ENCODE measurements around the gene SLC18A3.

The SLC18A3 gene

DNA sequence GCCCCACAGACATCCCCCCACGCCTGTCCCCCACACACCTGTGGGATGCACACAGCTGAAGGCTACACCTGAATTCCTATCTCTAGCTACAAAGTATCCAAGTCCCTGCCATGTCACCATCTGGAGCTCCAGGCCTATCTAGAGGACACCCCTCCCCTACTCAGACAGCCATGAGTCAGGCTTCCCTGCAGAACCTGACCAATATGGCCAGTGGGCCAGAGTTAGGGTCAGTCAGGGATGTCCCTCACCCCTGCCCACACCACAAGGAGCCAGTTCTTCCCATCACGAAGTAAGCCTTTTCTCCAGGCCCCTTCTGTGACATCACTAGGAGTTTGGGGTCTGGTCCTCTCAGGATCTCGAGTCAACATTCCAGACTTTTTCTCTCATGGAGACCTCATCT, 10.6 kb upstream of the SLC18A3 start:
- TF ChIP-seq, protein P1, sequence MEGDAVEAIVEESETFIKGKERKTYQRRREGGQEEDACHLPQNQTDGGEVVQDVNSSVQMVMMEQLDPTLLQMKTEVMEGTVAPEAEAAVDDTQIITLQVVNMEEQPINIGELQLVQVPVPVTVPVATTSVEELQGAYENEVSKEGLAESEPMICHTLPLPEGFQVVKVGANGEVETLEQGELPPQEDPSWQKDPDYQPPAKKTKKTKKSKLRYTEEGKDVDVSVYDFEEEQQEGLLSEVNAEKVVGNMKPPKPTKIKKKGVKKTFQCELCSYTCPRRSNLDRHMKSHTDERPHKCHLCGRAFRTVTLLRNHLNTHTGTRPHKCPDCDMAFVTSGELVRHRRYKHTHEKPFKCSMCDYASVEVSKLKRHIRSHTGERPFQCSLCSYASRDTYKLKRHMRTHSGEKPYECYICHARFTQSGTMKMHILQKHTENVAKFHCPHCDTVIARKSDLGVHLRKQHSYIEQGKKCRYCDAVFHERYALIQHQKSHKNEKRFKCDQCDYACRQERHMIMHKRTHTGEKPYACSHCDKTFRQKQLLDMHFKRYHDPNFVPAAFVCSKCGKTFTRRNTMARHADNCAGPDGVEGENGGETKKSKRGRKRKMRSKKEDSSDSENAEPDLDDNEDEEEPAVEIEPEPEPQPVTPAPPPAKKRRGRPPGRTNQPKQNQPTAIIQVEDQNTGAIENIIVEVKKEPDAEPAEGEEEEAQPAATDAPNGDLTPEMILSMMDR (IDR thresholded peaks at IDR 0.05): no peak
- TF ChIP-seq ZFX (IDR thresholded peaks at IDR 0.05; ENCODE audit: borderline replicate concordance): no peak
- no peak overlapping the region for H3K27ac ChIP-seq

DNA sequence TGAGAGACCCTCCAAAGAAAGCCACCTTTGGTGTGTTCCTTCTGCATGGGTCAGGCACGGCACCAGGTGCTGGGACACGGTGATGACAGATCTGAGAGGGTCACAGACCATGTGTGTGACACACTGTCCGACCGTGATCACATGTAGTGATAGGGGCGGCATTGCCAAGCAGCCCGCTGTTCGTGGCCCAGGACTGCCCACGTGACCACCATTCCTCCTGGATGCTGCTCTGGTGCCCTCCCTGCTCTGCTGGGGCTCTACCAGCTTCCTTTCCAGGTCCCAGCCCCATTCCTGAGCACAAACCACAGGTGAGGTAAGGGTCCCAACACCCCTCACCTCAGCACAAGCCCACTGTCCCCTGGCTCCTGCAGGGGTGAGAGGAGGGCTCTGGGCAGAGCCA, 10.1 kb upstream of the SLC18A3 start:
- TF ChIP-seq ZFX (IDR thresholded peaks at IDR 0.05; ENCODE audit: borderline replicate concordance): no peak
- TF ChIP-seq, protein P1 (IDR thresholded peaks at IDR 0.05): no peak
- no peak overlapping the region for H3K27ac ChIP-seq

DNA sequence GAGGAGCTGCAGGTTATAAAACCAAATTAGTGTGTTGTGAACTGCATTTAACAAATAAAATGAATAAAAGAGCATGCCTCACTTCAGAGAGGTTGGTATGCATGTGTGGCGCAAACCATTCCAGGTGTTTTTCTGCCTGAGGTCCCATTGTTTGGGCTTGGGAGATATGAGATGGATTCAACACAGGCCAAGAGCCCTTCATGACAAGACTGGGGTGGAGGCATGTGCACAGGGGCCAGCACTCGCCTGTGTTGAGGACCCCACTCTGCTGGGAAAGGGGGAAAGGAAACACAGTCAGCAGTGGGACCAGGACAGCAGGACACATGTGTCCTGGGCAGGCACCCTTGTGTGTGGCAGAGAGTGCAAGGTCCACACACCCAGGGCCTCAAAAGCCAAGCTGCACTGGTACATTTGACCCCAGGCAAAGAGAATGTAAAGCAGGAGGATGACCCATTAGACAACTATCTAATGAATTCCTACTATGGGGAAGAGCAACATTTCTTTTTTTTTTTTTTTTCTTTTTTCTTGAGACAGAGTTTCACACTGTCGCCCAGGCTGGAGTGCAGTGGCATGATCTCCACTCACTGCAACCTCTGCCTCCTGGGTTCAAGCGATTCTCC, 9.2 kb upstream of the SLC18A3 start:
- no peak overlapping the region for H3K27ac ChIP-seq
- no peak for TF ChIP-seq ZFX (IDR thresholded peaks at IDR 0.05; ENCODE audit: borderline replicate concordance)
- TF ChIP-seq, protein P1 (IDR thresholded peaks at IDR 0.05): no peak

DNA sequence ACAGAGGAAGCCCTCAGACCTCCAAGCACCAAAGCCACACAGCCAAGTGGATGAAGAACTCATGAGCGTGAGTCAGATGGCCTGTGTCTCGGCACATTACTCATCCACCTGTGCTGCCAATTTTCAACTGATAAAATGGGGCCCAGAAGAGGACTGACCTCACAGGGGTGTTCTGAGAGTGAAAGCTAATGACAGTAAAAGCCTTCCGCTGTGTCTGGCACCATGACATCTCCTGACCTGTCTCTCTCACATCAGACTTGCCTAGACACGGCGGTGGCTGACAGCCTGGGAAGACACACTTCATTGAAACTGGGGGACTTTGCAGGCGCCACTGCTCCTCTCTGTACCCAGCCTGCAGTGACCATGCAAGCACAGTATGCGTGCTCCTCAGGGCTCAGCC, 8.3 kb upstream of the SLC18A3 start:
- TF ChIP-seq ZFX (IDR thresholded peaks at IDR 0.05; ENCODE audit: borderline replicate concordance): no peak
- TF ChIP-seq, protein P1 (IDR thresholded peaks at IDR 0.05): no peak
- H3K27ac ChIP-seq: no peak overlapping the region

DNA sequence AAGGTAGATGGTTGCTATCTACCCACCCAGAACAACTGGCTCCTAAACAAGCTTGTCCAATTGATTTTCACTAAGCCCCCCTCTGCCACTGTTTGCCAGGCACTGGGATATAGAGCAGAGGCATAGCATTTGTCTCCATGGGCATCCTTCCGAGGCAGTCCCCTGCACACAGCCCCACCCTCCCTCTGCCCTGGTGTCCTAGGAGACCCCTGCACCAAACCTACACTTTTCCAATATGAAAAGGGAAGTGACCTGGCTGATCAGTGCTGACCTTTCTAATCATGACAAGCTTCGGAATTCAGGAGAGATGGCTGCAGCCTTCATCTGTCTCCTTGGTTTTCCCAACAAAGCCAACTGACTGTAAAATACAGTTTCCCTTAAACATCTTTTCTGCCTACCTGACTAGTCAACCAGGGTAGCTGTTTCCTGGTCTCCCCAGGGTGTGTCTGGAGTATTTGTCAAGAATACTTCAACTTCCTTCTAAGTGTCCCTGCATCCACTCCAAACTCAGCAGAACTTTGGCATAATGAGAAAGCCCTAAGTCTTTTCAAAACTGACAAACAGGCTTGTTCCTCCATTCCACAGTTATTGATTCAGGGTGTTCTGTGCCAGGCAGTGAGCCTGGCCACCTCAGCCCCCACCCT, 7.6 kb upstream of the SLC18A3 start:
- H3K27ac ChIP-seq: no peak overlapping the region
- TF ChIP-seq ZFX (IDR thresholded peaks at IDR 0.05; ENCODE audit: borderline replicate concordance): no peak
- TF ChIP-seq, protein P1 (IDR thresholded peaks at IDR 0.05): no peak

DNA sequence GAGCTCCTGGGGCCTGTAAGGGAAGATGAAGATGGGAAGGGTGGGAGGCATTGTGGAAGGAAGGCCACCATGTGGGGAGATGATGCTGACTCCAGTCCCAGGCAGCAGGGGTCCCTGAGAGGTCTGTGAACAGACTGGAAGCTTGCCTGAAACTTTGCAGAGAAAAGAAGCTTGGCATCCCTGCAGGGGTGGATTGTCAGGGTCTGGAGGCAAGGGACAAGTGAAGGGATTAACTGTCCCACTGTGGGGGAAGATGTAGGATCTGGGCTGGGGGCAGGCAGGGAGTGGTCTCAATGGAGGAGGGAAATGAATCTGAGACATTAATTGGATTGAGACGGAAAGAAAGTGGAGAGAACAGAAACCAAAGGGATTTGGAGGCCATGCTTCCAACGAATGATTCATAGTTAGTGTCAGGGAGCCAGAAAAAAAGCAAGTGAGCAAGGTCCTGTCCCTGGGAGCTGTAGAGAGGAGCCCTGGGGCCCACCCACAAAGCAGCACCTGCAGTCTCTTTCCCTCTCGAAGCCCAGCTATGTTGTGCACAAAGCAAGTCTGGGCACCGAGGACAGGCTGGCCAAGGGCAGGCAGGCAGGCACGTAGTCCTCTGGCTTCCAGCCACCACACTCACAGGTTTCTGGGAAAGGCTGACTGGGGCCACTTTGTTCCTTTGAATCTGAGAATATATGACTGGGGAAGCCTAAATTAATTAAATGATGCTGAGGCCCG, 4.7 kb upstream of the SLC18A3 start:
- no peak overlapping the region for H3K27ac ChIP-seq
- TF ChIP-seq, protein P1 (IDR thresholded peaks at IDR 0.05): no peak
- TF ChIP-seq ZFX (IDR thresholded peaks at IDR 0.05; ENCODE audit: borderline replicate concordance): no peak
